Neural cell (in vitro differentiated cells): ENCODE data around the gene NXPH3. TPM values are rescaled to one million over a fixed set of nuclear protein-coding genes. Genes with fewer than 3 reads are reported as not detected.

ENCODE experiments used
- H2AFZ ChIP-seq: fragments of 200-600, 300-800 bp; sonication (generic), shearing (Covaris generic); 2 replicates; pipeline ENCODE4 v1.6.0; 2014; ENCODE audit warnings: low read depth, mild to moderate bottlenecking, antibody characterized with exemption, low read length, moderate library complexity
- H3F3A ChIP-seq: fragments of 200-600 bp; shearing (Covaris generic); 2 replicates; pipeline ENCODE4 v1.6.1; 2016; ENCODE audit warnings: mild to moderate bottlenecking, moderate library complexity, mixed read lengths, antibody characterized with exemption, low read length; ENCODE audit not compliant: insufficient read depth, poor library complexity, severe bottlenecking
- H3K27ac ChIP-seq: fragments of 200-600, 300-800 bp; sonication (generic), shearing (Covaris generic); 2 replicates; pipeline ENCODE4 v1.5.1; 2014; ENCODE audit warnings: mild to moderate bottlenecking, low read length, moderate library complexity
- H3K27me3 ChIP-seq: fragments of 300-800, 200-600 bp; sonication (generic), shearing (Covaris generic); 2 replicates; pipeline ENCODE4 v1.6.0; 2014; ENCODE audit warnings: mild to moderate bottlenecking, low read depth, low read length, moderate library complexity; ENCODE audit not compliant: insufficient read depth
- H3K36me3 ChIP-seq: fragments of 300-800, 200-600 bp; sonication (generic), shearing (Covaris generic); 2 replicates; pipeline ENCODE4 v1.5.1; 2014; ENCODE audit warnings: mild to moderate bottlenecking, antibody characterized with exemption, low read length, moderate library complexity; ENCODE audit not compliant: insufficient read depth
- H3K4me2 ChIP-seq: fragments of 300-800, 200-600 bp; sonication (generic), shearing (Covaris generic); 2 replicates; pipeline ENCODE4 v1.6.0; 2014; ENCODE audit warnings: mild to moderate bottlenecking, low read length
- H3K4me3 ChIP-seq: fragments of 300-800, 200-600 bp; sonication (generic), shearing (Covaris generic); 2 replicates; pipeline ENCODE4 v1.5.1; 2014; ENCODE audit warnings: mild to moderate bottlenecking, low read length, moderate library complexity
- H3K79me2 ChIP-seq: fragments of 200-600 bp; shearing (Covaris generic); replicated peaks from 2 replicates; pipeline ENCODE4 v1.6.0; 2014; ENCODE audit warnings: mild to moderate bottlenecking, low read length, moderate library complexity; ENCODE audit not compliant: insufficient read depth
- H3K9ac ChIP-seq: fragments of 300-800, 200-600 bp; sonication (generic), shearing (Covaris generic); 2 replicates; pipeline ENCODE4 v1.6.1; 2016; ENCODE audit warnings: mild to moderate bottlenecking, low read length, mixed read lengths
- H3K9me2 ChIP-seq: fragments of 200-600 bp; shearing (Covaris generic); 2 replicates; pipeline ENCODE4 v1.6.1; 2016; ENCODE audit warnings: mild to moderate bottlenecking, low read length, mixed read lengths; ENCODE audit not compliant: insufficient read depth
- H3K9me3 ChIP-seq: fragments of 200-600, 300-800 bp; sonication (generic), shearing (Covaris generic); 2 replicates; pipeline ENCODE4 v1.6.1; 2016; ENCODE audit warnings: mild to moderate bottlenecking, mixed run types, low read length, moderate library complexity, mixed read lengths
- H4K20me1 ChIP-seq: fragments of 200-600 bp; shearing (Covaris generic); 2 replicates; pipeline ENCODE4 v1.6.1; 2016; ENCODE audit warnings: mild to moderate bottlenecking, mixed run types; ENCODE audit not compliant: insufficient read depth
- EP300 ChIP-seq: fragments of 450-650 bp; conservative IDR thresholded peaks from 2 replicates; pipeline ENCODE4 v1.6.1; 2014; ENCODE audit warnings: antibody characterized with exemption, mild to moderate bottlenecking, moderate library complexity; ENCODE audit not compliant: poor library complexity, severe bottlenecking
- EZH2 ChIP-seq: fragments of 200-600, 300-800 bp; shearing (Covaris generic), sonication (generic); IDR thresholded peaks from 2 replicates; pipeline ENCODE4 v1.6.1; 2014; ENCODE audit warnings: antibody characterized with exemption, low read length, borderline replicate concordance, mild to moderate bottlenecking; ENCODE audit not compliant: insufficient read depth, poor library complexity, severe bottlenecking
- MXI1 ChIP-seq: fragments of 450-650 bp; conservative IDR thresholded peaks from 2 replicates; pipeline ENCODE4 v1.6.1; 2014; ENCODE audit warnings: antibody characterized with exemption, mild to moderate bottlenecking; ENCODE audit not compliant: poor library complexity, severe bottlenecking
- POLR2AphosphoS5 ChIP-seq: IDR thresholded peaks from 2 replicates; pipeline ENCODE4 v1.6.1; 2012
- RAD21 ChIP-seq: fragments of 450-650 bp; conservative IDR thresholded peaks from 2 replicates; pipeline ENCODE4 v1.6.1; 2014; ENCODE audit warnings: antibody characterized with exemption, mild to moderate bottlenecking, moderate library complexity
- REST ChIP-seq: IDR thresholded peaks from 2 replicates; pipeline ENCODE4 v1.6.1; 2012; ENCODE audit warnings: borderline replicate concordance
- SMC3 ChIP-seq: fragments of 450-650 bp; conservative IDR thresholded peaks from 2 replicates; pipeline ENCODE4 v1.6.1; 2014; ENCODE audit warnings: antibody characterized with exemption, mild to moderate bottlenecking, moderate library complexity; ENCODE audit not compliant: poor library complexity
- TAF1 ChIP-seq: IDR thresholded peaks from 2 replicates; pipeline ENCODE4 v1.6.1; 2012; ENCODE audit warnings: low read depth
- polyA plus RNA-seq: library from polyadenylated mRNA; depleted of rRNA; stranded (reverse); fragments of >200 nt; gene quantifications from 2 replicates; pipeline ENCODE4 v1.2.3, GENCODE V29; 2014
- TF ChIP-seq, protein P1 (sequence below): fragments of 450-650 bp; IDR thresholded peaks from 2 replicates; pipeline ENCODE4 v1.5.1; 2014; ENCODE audit warnings: antibody characterized with exemption, mild to moderate bottlenecking, moderate library complexity; ENCODE audit not compliant: poor library complexity, severe bottlenecking

Gene NXPH3
- polyA plus RNA-seq, 1 donor from 2014 or later, result 2.4 TPM

DNA sequence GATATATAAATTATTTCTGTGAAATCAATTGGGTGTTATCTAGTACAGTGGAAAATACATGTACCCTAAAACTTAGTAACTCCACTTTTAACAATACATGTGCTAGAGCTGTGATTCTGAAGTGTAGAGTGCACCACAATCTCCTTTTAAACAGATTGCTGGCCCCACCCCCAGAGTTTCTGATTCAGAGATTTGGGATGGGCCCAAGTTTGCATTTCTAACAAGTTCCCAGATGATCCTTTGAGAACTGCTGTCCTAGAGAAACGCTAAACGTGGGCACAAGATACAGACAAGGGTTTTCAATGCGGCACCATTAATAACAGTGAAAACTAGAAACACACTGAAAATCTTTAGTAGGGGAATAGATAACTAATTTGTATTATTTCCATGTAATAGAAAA lies 49.2 kb downstream of the NXPH3 start:
- Histone ChIP-seq H3K4me2 (no peak overlapping the region), H2AFZ (no peak overlapping the region), H3K9me3 (no peaks in the 10 kb centered on the region), H3F3A (no peaks in the 10 kb centered on the region), H4K20me1 (no peaks in the 10 kb centered on the region), H3K36me3 (peaks cover 16% of the 10 kb centered on the region), H3K27me3 (no peaks in the 10 kb centered on the region), H3K79me2 (peaks cover 7% of the 10 kb centered on the region), H3K9me2 (no peaks in the 10 kb centered on the region), H3K4me3 (no peak overlapping the region), H3K27ac (no peak overlapping the region), H3K9ac (no peak overlapping the region)
- TF ChIP-seq REST (no peak), TAF1 (no peak)
- TF ChIP-seq, protein P1, sequence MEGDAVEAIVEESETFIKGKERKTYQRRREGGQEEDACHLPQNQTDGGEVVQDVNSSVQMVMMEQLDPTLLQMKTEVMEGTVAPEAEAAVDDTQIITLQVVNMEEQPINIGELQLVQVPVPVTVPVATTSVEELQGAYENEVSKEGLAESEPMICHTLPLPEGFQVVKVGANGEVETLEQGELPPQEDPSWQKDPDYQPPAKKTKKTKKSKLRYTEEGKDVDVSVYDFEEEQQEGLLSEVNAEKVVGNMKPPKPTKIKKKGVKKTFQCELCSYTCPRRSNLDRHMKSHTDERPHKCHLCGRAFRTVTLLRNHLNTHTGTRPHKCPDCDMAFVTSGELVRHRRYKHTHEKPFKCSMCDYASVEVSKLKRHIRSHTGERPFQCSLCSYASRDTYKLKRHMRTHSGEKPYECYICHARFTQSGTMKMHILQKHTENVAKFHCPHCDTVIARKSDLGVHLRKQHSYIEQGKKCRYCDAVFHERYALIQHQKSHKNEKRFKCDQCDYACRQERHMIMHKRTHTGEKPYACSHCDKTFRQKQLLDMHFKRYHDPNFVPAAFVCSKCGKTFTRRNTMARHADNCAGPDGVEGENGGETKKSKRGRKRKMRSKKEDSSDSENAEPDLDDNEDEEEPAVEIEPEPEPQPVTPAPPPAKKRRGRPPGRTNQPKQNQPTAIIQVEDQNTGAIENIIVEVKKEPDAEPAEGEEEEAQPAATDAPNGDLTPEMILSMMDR, result no peak

- Histone ChIP-seq H3K9ac (no peak overlapping the region), H3K4me2 (no peak overlapping the region), H3K4me3 (no peak overlapping the region), H3F3A (no peaks in the 10 kb centered on the region), H3K27me3 (no peaks in the 10 kb centered on the region), H3K79me2 (peaks cover 29% of the 10 kb centered on the region), H3K36me3 (no peaks in the 10 kb centered on the region), H3K9me3 (no peaks in the 10 kb centered on the region), H3K27ac (no peak overlapping the region), H2AFZ (no peak overlapping the region), H4K20me1 (no peaks in the 10 kb centered on the region), H3K9me2 (no peaks in the 10 kb centered on the region)
- TF ChIP-seq REST (no peak), RAD21 (no peak), POLR2AphosphoS5 (no peak), MXI1 (no peak), SMC3 (no peak), TAF1 (no peak), EP300 (no peak), EZH2 (no peak)
- TF ChIP-seq, protein P1, result no peak
Measured at GRCh38 chr17:49629447-49629846, 53.8 kb downstream of the NXPH3 start.
